AG08395 (cell line): ENCODE data around the gene CD2BP2.
"Not testable (repeated sequence)": the region's sequence is repeated elsewhere in the genome, so short reads cannot be mapped to it uniquely, and the experiment has no call there.

Source experiments
- DNase-seq: peaks from one replicate; pipeline ENCODE4 v3.0.0; 2012; ENCODE audit warnings: mixed read lengths, low spot score

The CD2BP2 gene

DNA sequence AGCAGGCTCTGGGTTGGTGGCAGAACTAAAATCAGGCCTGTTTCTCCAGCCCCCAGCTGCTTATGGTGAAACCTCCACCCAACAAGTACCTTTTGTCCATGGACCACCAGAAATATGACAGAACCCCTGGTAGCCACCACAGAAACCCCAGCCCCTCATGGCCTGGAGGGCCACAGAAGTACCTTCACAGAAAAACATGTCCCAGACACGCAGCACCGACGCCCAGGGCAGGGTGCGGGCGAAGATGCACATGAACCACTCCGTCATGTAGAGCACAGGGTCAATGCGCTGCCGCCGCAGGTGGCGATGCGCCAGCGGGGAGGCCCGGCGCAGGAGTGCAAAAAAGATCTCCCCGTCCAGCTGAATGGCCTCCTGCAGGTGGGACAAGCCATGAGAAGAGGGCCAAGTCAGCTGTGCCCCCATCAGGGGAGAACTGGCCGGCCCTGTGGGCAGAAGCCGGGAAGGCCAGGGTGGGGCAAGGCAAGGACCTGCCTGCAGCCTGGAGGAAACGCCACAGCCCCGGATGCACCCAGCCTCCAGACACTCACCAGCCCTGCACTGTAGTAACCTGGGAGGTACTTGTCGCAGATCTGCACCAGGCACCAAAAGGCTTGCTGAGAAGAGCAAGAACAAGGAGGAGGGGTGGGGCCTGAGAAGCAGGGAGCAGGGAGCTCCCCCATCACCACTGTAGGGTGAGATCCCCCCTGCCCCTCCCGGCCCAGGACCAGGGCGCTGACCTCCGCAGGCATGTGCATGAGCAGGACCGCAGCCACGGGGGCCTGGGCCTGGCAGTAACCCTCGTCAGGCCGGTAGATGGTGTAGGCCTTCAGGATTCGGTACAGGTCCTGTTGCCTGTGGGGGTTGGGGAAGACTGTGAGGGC lies 4.1 kb upstream of the CD2BP2 start:
- DNase-seq = no peak

- DNase-seq = no peak
These were observed 3.4 kb upstream of the CD2BP2 start for GRCh38 chr16:30358577-30358936.

- DNase-seq = no peak
These were observed 2.8 kb upstream of the CD2BP2 start for GRCh38 chr16:30357715-30358576.

DNA sequence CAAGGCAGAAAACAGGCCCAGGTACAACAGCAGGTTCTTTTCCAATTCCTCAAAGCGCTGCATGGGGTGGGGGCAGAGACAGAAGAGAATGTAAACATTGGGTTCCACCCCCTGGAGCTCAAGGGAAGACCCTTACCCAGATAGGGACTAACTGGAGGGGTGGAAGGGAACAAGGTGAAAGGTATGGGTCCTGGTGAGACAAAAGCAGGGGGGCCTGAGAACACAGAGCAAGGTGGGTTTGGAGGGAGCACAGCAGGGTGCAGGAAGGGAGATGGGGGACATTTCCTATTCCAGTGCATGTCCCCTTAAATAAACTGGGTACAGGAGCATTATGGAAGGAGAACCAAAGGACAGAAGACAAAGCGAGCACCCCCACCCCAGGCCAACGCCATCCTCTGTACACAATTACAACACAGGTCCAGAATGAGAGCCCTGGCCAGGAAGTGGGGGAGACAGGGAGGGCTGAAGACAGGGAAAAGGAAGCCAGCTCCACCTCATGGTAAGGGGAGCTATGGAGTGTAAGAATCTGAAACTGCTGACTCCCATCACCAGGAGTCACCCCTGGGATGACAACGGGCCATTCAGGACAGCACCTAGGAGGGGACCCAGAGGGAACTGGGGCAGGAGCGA lies 2.1 kb upstream of the CD2BP2 start:
- no peak for DNase-seq

GRCh38 chr16:30356401-30357084 lies 1.4 kb upstream of the CD2BP2 start:
- no peak for DNase-seq

DNA sequence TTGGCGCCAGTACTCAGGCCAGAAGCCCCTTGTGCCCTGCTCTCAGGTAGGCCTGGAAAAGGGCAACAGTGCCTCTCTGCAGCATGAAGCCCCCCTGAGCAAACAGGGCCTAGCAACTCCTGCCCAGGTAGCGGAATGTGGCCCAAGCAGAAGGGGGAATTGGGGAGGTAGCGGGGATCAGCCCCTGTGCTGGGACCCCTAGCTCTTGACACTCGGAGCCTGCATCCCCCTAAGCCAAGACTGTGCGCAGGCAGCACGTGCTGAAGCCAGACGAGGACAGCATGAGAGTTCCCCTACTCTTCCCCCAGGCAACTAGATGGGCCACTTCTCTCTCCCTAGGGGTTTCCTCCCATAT lies 823 bp upstream of the CD2BP2 start:
- no peak for DNase-seq

DNA sequence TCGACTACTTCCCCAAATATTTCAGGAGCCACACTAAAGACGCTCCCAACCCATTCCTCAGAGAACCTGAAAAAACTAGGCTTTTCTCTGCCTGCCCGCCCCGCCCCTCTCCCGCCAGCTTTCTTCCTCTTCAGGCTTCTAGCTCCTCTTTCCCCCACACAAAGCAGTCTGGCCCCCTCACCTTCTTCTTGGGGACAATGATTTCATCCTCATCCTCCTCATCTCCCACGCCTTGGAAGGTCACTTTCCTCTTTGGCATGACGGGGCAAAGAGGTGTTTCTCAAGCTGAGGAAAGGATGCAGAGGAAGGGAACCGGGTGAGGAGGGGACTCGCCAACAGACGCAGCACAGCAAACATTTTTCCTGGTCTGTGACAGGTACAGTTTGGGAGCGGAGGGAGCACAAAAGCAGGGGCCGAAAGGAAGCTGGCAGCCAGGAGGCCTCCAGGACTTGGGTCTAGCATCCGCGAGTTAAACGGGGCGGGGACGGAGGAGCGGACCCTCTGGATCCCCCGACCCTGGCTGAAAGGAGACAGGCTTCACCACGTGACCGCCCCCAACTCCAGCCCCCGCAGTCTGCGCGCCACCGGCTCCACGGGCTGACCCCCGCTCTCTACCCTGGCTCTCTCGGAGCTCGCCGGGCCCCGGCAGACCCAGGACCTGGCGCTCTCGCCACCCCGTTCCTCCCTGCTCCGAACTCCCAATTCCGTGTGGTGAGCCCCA lies 525 bp downstream of the CD2BP2 start:
- no peak for DNase-seq

DNA sequence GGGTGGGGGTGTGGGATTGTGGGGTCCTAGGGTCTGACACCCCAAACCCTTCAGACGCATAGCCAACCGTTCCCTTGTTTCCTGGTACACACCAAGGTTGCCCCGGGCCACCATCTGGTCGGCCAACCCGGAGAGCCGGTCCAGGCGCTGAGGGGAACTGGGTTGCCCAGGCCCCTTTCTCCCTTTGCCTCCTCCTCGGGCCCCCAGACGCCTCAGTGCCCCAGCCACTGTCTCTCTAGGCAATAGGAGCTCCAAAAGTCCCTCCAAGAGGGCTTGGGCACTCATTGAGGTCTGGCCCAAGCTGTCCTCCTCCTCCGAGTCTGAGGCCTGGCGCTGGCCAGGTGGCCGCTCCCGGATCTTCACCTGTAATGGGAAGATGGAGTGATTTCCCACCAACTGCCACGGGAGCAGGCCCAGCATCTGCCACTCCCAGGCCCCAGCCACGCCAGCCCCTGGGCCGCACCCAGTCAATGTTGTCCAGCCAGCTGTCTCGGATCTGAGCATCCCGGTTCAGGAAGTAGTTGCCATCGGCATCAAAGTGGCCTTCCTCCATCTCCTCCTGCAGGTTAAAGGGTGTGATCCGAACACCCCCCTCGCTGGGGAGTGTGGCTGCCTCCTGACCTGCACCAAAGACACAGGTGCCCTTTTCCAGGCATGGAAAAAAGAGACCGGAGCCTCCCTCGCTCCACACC lies 1.5 kb downstream of the CD2BP2 start:
- DNase-seq = no peak

DNA sequence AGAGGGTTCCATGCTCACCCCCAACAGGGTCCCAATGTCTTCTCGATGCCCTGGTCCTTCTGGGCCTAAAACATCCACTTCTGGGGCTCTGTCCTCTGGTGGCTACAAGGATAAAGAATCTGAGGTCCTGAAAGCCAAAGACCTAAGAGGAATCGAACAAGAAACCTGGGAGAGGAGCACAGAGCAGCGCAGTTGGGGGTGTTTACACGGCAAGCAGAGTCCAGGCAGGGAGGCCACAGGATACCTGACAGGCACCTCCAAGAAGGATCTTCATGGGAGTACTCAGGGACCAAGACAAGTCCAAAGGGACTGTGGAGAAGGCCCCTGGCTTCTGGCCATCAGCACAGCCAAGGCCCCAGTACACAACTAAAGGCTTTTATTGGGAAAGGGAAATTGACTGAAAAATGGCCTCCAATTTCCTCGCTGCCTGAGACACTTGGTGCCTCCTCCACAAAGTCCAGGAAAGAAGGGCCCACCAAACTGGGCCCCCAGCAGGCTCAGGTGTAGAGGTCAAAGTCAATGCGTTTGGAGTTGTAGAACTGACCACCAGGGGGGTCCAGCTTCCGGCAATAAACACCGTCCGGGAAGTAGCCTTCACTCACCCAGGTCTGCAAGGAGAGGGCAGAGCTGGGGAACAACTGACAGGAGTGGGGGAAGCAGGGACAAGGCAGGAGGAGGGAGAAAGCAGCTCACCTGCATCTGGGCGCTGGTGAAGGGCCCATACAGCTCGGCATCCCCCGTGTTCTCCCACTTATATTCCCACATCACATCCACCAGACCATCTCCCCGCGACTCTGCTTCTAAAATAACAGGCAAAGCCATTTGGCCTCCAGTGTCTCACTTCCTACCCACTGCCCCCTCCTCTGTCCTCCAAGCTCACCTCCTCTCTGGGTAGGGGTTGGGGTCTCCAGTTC lies 2.4 kb downstream of the CD2BP2 start:
- no peak for DNase-seq

DNA sequence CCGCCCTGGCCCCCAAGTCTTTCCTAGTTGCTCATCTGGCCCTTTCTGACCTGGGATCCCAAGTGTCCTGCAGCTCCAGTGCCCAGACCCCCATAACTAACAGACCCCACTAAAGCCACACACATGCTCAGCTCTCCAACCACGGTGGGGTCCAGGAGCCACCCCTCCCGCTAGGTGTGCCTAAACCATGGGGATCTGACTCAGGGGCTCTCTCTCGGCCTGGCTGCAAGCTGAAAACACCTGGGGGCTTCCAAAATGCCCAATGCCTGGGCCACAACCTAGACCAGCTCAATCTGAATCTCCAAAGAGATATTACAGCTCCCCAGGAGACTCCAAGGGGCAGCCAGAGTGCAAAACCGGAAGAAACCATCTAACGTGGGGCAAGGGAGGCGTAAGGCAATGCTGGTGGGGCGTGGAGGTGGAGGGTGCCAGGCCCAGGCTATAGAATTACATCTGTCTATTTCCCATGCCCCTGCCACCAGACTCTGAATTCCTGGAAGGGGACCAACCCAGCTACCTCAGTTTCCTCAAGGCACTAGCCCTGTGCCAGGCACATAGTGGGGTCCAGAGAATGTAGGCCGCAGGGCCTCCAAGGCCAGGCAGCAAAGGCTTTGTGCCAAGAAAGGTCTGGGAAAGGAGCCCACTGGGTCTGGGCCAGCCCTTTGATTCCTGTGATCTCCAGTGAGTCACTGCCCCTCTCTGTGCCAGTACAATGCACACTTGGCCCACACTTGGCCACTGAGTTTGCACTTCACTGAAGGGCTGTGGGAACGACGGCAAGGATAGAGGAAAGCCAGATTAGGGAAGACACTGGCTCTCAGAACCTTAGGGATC lies 3.3 kb downstream of the CD2BP2 start:
- DNase-seq = peak; percentile 93

DNA sequence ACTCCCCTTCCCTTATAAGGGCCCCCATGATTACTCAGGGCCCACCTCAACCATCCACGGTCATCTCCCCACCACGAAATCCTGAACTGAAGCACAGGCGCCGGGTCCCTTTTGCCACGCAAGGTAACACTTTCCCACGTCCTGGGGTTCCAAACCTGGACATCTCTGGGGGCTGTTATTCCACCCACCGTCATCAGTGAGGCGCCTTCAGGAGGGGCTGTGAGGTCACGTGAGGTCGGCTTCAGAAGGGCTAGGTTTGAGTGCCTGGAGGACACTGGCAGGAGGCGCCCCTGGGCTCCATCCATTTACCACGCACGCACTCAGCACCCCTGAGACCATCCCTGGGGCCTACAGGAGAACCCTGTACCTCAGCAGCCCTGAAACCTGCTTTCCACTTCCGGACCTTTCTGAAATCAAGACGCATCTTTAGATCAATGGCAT lies 4.1 kb downstream of the CD2BP2 start:
- no peak for DNase-seq

- no peak for DNase-seq
These were observed 4.8 kb downstream of the CD2BP2 start for GRCh38 chr16:30350134-30350871.

- no peak for DNase-seq
These were observed 5.4 kb downstream of the CD2BP2 start for GRCh38 chr16:30349675-30350074.

GRCh38 chr16:30348929-30349328 lies 6.2 kb downstream of the CD2BP2 start:
- DNase-seq = no peak

DNA sequence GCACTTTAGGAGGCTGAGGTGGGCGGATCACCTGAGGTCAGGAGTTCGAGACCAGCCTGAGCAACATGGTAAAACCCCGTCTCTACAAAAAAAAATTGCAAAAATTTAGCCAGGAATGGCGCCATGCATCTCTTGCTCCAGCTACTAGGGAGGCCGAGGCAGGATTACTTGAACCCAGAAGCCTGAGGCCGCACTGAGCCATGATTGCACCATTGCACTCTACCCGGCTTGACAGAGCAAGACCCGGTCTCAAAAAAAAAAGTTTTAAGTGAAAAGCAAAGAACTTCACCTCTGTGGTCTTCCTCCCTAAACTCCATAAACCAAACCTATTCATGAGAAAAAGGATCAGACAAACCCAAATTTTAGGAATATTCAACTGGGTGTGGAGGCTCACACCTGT lies 7.0 kb downstream of the CD2BP2 start:
- DNase-seq = no peak

- DNase-seq = no peak
These were observed 8.8 kb downstream of the CD2BP2 start for GRCh38 chr16:30346286-30346685.

- not testable (repeated sequence) for DNase-seq
These were observed 11.7 kb downstream of the CD2BP2 start for GRCh38 chr16:30343491-30343820.

DNA sequence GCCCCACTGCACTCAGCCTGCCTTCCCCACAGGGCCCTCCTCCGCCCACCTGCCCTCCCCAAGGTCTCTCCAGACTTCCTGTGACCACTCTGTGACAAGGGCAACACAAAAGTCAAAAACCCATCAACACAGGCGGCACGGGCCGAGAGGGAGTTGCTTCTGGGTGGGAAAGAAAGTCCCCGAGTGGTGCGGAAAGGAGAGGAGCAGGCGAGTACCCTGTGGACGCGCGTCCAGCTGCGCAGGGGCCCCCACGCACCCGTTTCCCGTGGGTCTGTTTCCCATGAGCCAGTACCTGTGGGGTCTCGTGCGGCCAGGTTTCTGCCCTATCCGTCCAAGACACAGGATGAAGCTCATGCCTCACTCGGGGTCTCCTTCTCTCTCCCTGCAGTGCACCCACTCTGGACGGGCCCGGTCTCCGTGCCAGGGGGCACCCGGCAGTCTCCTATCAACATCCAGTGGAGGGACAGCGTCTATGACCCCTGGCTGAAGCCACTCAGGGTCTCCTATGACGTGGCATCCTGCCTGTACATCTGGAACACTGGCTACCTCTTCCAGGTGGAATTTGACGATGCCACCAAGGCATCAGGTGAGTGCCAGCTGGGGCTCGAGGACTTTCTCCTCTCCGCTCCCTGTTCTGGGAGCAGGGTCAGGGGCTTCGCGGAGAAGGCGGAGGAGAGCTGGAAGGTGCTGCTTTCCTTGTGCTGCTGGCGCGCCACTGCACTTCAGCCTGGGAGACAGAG lies 12.2 kb downstream of the CD2BP2 start:
- no peak for DNase-seq
